Measurements from ENCODE around the gene RBCK1.

GRCh38 chr20:371755-372542 is 36.1 kb upstream of the RBCK1 start:
- TF ChIP-seq CTCF (IDR thresholded peaks at IDR 0.05) (no peak), POLR2A (IDR thresholded peaks at IDR 0.05) (no peak)

Measured in testis (tissue), 2 donors.